Ishikawa (cell line): ENCODE results near the gene ARPC2.
A peak's percentile ranks its signal among the peaks of the same experiment; 100 is the strongest.

ENCODE experiments used
- TAF1 ChIP-seq: IDR thresholded peaks from 2 replicates; pipeline ENCODE4 v1.6.1; 2012; ENCODE audit warnings: low read depth, mild to moderate bottlenecking
- TEAD4 ChIP-seq: IDR thresholded peaks from 2 replicates; pipeline ENCODE4 v1.6.1; 2012
- ZBTB7A ChIP-seq: IDR thresholded peaks from 2 replicates; pipeline ENCODE4 v1.6.1; 2012; ENCODE audit warnings: low read depth

DNA sequence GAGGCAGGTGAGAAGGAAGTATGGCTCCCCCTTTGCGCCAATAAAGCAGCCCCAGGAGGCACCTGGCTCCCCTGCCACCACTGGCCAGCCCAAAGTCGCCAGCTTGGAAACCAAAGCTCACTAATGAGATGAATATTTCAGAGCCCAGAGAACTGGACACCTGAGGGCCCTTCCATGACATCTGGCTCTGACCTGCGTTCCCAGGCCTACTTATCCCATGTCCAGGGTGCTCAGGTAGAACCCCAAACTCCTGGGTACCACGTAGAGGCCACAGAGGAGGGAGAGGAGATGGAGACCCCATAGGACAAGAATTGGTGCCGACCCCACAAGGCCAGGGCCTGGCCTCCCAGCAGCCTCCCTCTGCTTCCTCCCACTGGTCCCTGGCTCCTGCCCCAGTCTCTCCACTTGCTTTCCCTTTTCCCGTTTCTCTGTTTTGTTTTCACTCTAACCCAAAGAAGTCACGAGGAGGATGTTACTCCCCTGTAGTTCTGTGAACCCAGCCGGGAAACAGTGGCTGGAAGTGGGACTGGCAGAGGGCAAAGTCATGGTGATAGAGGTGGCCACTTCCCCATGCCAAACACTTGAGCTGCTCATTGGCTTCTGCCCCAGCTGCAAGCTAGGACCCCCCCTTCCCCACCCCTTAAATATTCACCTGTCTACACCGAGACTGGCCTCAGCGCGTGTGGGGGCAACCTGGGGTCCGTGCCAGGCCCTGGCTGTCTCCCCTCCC lies 74.5 kb downstream of the ARPC2 start:
- TF ChIP-seq ZBTB7A = peak; percentile 55
- TF ChIP-seq TAF1 = no peak
- TF ChIP-seq TEAD4 = no peak
